Neural cell (in vitro differentiated cells): ENCODE data around the gene CMTM8. TPM values are rescaled to one million over a fixed set of nuclear protein-coding genes. Genes with fewer than 3 reads are reported as not detected.

Source experiments
- H2AFZ ChIP-seq: fragments of 200-600, 300-800 bp; sonication (generic), shearing (Covaris generic); 2 replicates; pipeline ENCODE4 v1.6.0; 2014; ENCODE audit warnings: low read depth, mild to moderate bottlenecking, antibody characterized with exemption, low read length, moderate library complexity
- H3F3A ChIP-seq: fragments of 200-600 bp; shearing (Covaris generic); 2 replicates; pipeline ENCODE4 v1.6.1; 2016; ENCODE audit warnings: mild to moderate bottlenecking, moderate library complexity, mixed read lengths, antibody characterized with exemption, low read length; ENCODE audit not compliant: insufficient read depth, poor library complexity, severe bottlenecking
- H3K27ac ChIP-seq: fragments of 200-600, 300-800 bp; sonication (generic), shearing (Covaris generic); 2 replicates; pipeline ENCODE4 v1.5.1; 2014; ENCODE audit warnings: mild to moderate bottlenecking, low read length, moderate library complexity
- H3K27me3 ChIP-seq: fragments of 300-800, 200-600 bp; sonication (generic), shearing (Covaris generic); 2 replicates; pipeline ENCODE4 v1.6.0; 2014; ENCODE audit warnings: mild to moderate bottlenecking, low read depth, low read length, moderate library complexity; ENCODE audit not compliant: insufficient read depth
- H3K36me3 ChIP-seq: fragments of 300-800, 200-600 bp; sonication (generic), shearing (Covaris generic); 2 replicates; pipeline ENCODE4 v1.5.1; 2014; ENCODE audit warnings: mild to moderate bottlenecking, antibody characterized with exemption, low read length, moderate library complexity; ENCODE audit not compliant: insufficient read depth
- H3K4me2 ChIP-seq: fragments of 300-800, 200-600 bp; sonication (generic), shearing (Covaris generic); 2 replicates; pipeline ENCODE4 v1.6.0; 2014; ENCODE audit warnings: mild to moderate bottlenecking, low read length
- H3K4me3 ChIP-seq: fragments of 300-800, 200-600 bp; sonication (generic), shearing (Covaris generic); 2 replicates; pipeline ENCODE4 v1.5.1; 2014; ENCODE audit warnings: mild to moderate bottlenecking, low read length, moderate library complexity
- H3K79me2 ChIP-seq: fragments of 200-600 bp; shearing (Covaris generic); replicated peaks from 2 replicates; pipeline ENCODE4 v1.6.0; 2014; ENCODE audit warnings: mild to moderate bottlenecking, low read length, moderate library complexity; ENCODE audit not compliant: insufficient read depth
- H3K9ac ChIP-seq: fragments of 300-800, 200-600 bp; sonication (generic), shearing (Covaris generic); 2 replicates; pipeline ENCODE4 v1.6.1; 2016; ENCODE audit warnings: mild to moderate bottlenecking, low read length, mixed read lengths
- H3K9me2 ChIP-seq: fragments of 200-600 bp; shearing (Covaris generic); 2 replicates; pipeline ENCODE4 v1.6.1; 2016; ENCODE audit warnings: mild to moderate bottlenecking, low read length, mixed read lengths; ENCODE audit not compliant: insufficient read depth
- H3K9me3 ChIP-seq: fragments of 200-600, 300-800 bp; sonication (generic), shearing (Covaris generic); 2 replicates; pipeline ENCODE4 v1.6.1; 2016; ENCODE audit warnings: mild to moderate bottlenecking, mixed run types, low read length, moderate library complexity, mixed read lengths
- H4K20me1 ChIP-seq: fragments of 200-600 bp; shearing (Covaris generic); 2 replicates; pipeline ENCODE4 v1.6.1; 2016; ENCODE audit warnings: mild to moderate bottlenecking, mixed run types; ENCODE audit not compliant: insufficient read depth
- CTCF ChIP-seq: fragments of 450-650 bp; IDR thresholded peaks from 2 replicates; pipeline ENCODE4 v1.5.1; 2014; ENCODE audit warnings: antibody characterized with exemption, mild to moderate bottlenecking, moderate library complexity; ENCODE audit not compliant: poor library complexity, severe bottlenecking
- EP300 ChIP-seq: fragments of 450-650 bp; conservative IDR thresholded peaks from 2 replicates; pipeline ENCODE4 v1.6.1; 2014; ENCODE audit warnings: antibody characterized with exemption, mild to moderate bottlenecking, moderate library complexity; ENCODE audit not compliant: poor library complexity, severe bottlenecking
- EZH2 ChIP-seq: fragments of 200-600, 300-800 bp; shearing (Covaris generic), sonication (generic); IDR thresholded peaks from 2 replicates; pipeline ENCODE4 v1.6.1; 2014; ENCODE audit warnings: antibody characterized with exemption, low read length, borderline replicate concordance, mild to moderate bottlenecking; ENCODE audit not compliant: insufficient read depth, poor library complexity, severe bottlenecking
- MXI1 ChIP-seq: fragments of 450-650 bp; conservative IDR thresholded peaks from 2 replicates; pipeline ENCODE4 v1.6.1; 2014; ENCODE audit warnings: antibody characterized with exemption, mild to moderate bottlenecking; ENCODE audit not compliant: poor library complexity, severe bottlenecking
- POLR2AphosphoS5 ChIP-seq: IDR thresholded peaks from 2 replicates; pipeline ENCODE4 v1.6.1; 2012
- RAD21 ChIP-seq: fragments of 450-650 bp; conservative IDR thresholded peaks from 2 replicates; pipeline ENCODE4 v1.6.1; 2014; ENCODE audit warnings: antibody characterized with exemption, mild to moderate bottlenecking, moderate library complexity
- REST ChIP-seq: IDR thresholded peaks from 2 replicates; pipeline ENCODE4 v1.6.1; 2012; ENCODE audit warnings: borderline replicate concordance
- SMC3 ChIP-seq: fragments of 450-650 bp; conservative IDR thresholded peaks from 2 replicates; pipeline ENCODE4 v1.6.1; 2014; ENCODE audit warnings: antibody characterized with exemption, mild to moderate bottlenecking, moderate library complexity; ENCODE audit not compliant: poor library complexity
- TAF1 ChIP-seq: IDR thresholded peaks from 2 replicates; pipeline ENCODE4 v1.6.1; 2012; ENCODE audit warnings: low read depth
- polyA plus RNA-seq: library from polyadenylated mRNA; depleted of rRNA; stranded (reverse); fragments of >200 nt; gene quantifications from 2 replicates; pipeline ENCODE4 v1.2.3, GENCODE V29; 2014

CMTM8 gene
- polyA plus RNA-seq, 1 donor from 2014 or later: not detected

- no peaks in the 10 kb centered on the region for H3K27me3 ChIP-seq
- H3K79me2 ChIP-seq: no peaks in the 10 kb centered on the region
- H3K9me2 ChIP-seq: no peaks in the 10 kb centered on the region
- H4K20me1 ChIP-seq: no peaks in the 10 kb centered on the region
- H3K4me3 ChIP-seq: no peak overlapping the region
- no peak overlapping the region for H3K9ac ChIP-seq
- no peaks in the 10 kb centered on the region for H3F3A ChIP-seq
- no peaks in the 10 kb centered on the region for H3K9me3 ChIP-seq
- no peak overlapping the region for H3K27ac ChIP-seq
- TF ChIP-seq SMC3 (no peak), TAF1 (no peak), CTCF (no peak), MXI1 (no peak), POLR2AphosphoS5 (no peak), REST (no peak), EP300 (no peak), RAD21 (no peak), EZH2 (no peak)
- H2AFZ ChIP-seq: no peak overlapping the region
- H3K4me2 ChIP-seq: no peak overlapping the region
- H3K36me3 ChIP-seq: no peaks in the 10 kb centered on the region
Observed at GRCh38 chr3:32200490-32200889, 38.0 kb upstream of the CMTM8 start.

DNA sequence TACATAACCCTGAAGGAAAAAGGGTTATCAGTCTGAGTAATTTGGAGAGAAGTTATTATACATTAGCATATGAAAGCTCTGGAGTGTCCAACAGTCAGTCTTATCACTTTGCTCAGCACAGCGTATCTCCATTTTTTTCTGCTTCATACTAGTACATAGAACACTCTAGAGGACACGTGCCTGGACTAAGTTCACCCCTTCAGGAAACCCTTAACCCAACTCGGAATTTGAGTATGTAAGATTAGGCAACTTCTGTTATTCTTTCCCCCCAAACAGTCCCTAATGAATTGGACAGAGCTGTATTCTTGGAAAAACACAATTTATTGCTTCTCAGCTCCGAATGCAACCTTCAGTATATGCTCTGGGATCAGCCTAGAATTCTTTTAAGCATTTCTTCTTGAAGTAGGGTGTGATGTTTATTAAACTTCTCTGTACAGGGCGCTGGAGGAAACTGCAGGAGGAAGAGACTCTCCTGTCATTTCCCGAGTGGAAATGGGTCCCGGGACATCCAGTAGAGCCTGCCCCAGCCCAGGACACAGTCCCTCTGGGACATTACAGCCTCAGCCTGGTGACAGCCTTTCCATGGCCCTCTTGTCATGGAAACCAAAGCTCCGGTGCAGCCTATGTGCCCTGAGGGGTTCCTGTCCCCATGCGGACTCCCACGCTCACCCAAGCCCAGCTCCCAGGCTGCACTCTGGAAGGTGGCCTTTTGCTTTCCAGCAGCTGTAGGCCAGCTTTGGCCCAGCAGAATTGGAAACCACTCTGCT, 37.3 kb upstream of the CMTM8 start:
- H3K9me2 ChIP-seq: no peaks in the 10 kb centered on the region
- H3K27ac ChIP-seq: no peak overlapping the region
- no peaks in the 10 kb centered on the region for H4K20me1 ChIP-seq
- H3K4me2 ChIP-seq: no peak overlapping the region
- no peaks in the 10 kb centered on the region for H3K9me3 ChIP-seq
- no peak overlapping the region for H3K4me3 ChIP-seq
- TF ChIP-seq EZH2 (no peak), REST (no peak), SMC3 (no peak), POLR2AphosphoS5 (no peak), RAD21 (no peak), TAF1 (no peak), MXI1 (no peak)
- no peaks in the 10 kb centered on the region for H3K36me3 ChIP-seq
- H3K79me2 ChIP-seq: no peaks in the 10 kb centered on the region
- no peaks in the 10 kb centered on the region for H3K27me3 ChIP-seq
- H3K9ac ChIP-seq: no peak overlapping the region
- H3F3A ChIP-seq: no peaks in the 10 kb centered on the region
- H2AFZ ChIP-seq: no peak overlapping the region
